ENCODE data around the gene TCF23.

- TF ChIP-seq, protein P1, sequence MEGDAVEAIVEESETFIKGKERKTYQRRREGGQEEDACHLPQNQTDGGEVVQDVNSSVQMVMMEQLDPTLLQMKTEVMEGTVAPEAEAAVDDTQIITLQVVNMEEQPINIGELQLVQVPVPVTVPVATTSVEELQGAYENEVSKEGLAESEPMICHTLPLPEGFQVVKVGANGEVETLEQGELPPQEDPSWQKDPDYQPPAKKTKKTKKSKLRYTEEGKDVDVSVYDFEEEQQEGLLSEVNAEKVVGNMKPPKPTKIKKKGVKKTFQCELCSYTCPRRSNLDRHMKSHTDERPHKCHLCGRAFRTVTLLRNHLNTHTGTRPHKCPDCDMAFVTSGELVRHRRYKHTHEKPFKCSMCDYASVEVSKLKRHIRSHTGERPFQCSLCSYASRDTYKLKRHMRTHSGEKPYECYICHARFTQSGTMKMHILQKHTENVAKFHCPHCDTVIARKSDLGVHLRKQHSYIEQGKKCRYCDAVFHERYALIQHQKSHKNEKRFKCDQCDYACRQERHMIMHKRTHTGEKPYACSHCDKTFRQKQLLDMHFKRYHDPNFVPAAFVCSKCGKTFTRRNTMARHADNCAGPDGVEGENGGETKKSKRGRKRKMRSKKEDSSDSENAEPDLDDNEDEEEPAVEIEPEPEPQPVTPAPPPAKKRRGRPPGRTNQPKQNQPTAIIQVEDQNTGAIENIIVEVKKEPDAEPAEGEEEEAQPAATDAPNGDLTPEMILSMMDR (IDR thresholded peaks at IDR 0.05): no peak
- TF ChIP-seq POLR2A (IDR thresholded peaks at IDR 0.05): no peak
These were observed 13.3 kb upstream of the TCF23 start for GRCh38 chr2:27135478-27135955.
